ENCODE data around the gene ALPL.

- no peak for TF ChIP-seq CTCF (conservative IDR thresholded peaks at IDR 0.05; ENCODE audit: low read depth, low read length)
- no peak for TF ChIP-seq MXI1 (IDR thresholded peaks at IDR 0.05; ENCODE audit: borderline replicate concordance, low read depth, low read length)
- TF ChIP-seq BHLHE40 (IDR thresholded peaks at IDR 0.05; ENCODE audit: low read depth, low read length), result no peak
Observed at GRCh38 chr1:21524686-21525339, 15.6 kb downstream of the ALPL start.

All from IMR-90 (cell line).